NCI-H1417 (cell line): ENCODE measurements around the gene KIF26A.
A peak's percentile ranks its signal among the peaks of the same experiment; 100 is the strongest.

Experiments used
- DNase-seq, 3 experiments: peaks; one replicate each; lab custom pipeline; 2025; lab: John Stamatoyannopoulos, UW

The KIF26A gene

GRCh38 chr14:104101086-104101621 is 37.2 kb upstream of the KIF26A start:
- DNase-seq: no peak

GRCh38 chr14:104101651-104102281 is 36.6 kb upstream of the KIF26A start:
- no peak for DNase-seq

- DNase-seq: no peak
Measured at GRCh38 chr14:104102282-104102914, 36.0 kb upstream of the KIF26A start.

- DNase-seq: no peak
Measured at GRCh38 chr14:104103061-104103445, 35.3 kb upstream of the KIF26A start.

- peak in 1 of 3 experiments; percentile 41 for DNase-seq
Measured at GRCh38 chr14:104103446-104104075, 34.8 kb upstream of the KIF26A start.

GRCh38 chr14:104104076-104104901 is 34.1 kb upstream of the KIF26A start:
- no peak for DNase-seq

- DNase-seq: no peak
Measured at GRCh38 chr14:104105071-104105821, 33.1 kb upstream of the KIF26A start.

- DNase-seq: no peak
Measured at GRCh38 chr14:104105822-104106470, 32.4 kb upstream of the KIF26A start.

GRCh38 chr14:104106471-104106991 is 31.9 kb upstream of the KIF26A start:
- no peak for DNase-seq

- DNase-seq: no peak
Measured at GRCh38 chr14:104107101-104107581, 31.2 kb upstream of the KIF26A start.

- no peak for DNase-seq
Measured at GRCh38 chr14:104107611-104108569, 30.5 kb upstream of the KIF26A start.

GRCh38 chr14:104108570-104109541 is 29.5 kb upstream of the KIF26A start:
- no peak for DNase-seq

GRCh38 chr14:104109731-104110361 is 28.5 kb upstream of the KIF26A start:
- DNase-seq: no peak

GRCh38 chr14:104110491-104111209 is 27.7 kb upstream of the KIF26A start:
- DNase-seq: no peak

- DNase-seq: no peak
Measured at GRCh38 chr14:104111301-104112112, 26.9 kb upstream of the KIF26A start.

- DNase-seq: no peak
Measured at GRCh38 chr14:104112113-104112505, 26.3 kb upstream of the KIF26A start.
